GM21447 (cell line): Measurements from ENCODE around the gene TADA2A.

Experiments
- ATAC-seq: cut with Tn5 transposase; IDR thresholded peaks from one replicate; pipeline ENCODE4 v1.9.1; 2021; ENCODE audit not compliant: unreplicated experiment

Gene TADA2A

GRCh38 chr17:37521821-37522220 is 115.1 kb downstream of the TADA2A start:
- ATAC-seq = no peak

- ATAC-seq = no peak
These were observed 117.1 kb downstream of the TADA2A start for GRCh38 chr17:37523715-37524219.

- no peak for ATAC-seq
These were observed 120.7 kb downstream of the TADA2A start for GRCh38 chr17:37527249-37527851.
